Sigmoid colon (tissue), 7 donors: Measurements from ENCODE around the gene TSPEAR. TPM values are rescaled to one million over a fixed set of nuclear protein-coding genes. Genes with fewer than 3 reads are reported as not detected.

Experiments
- DNase-seq: peaks from one replicate; pipeline ENCODE4 v3.0.0-alpha.2; 2019
- H3K27ac ChIP-seq, 4 donors: fragments of 200-600 bp; sonication (generic); one replicate each; pipeline ENCODE4 v1.5.1; 2016 to 2019; ENCODE audit warnings: mild to moderate bottlenecking in 1 of 4
- H3K27me3 ChIP-seq, 3 donors: fragments of 200-600 bp; sonication (generic); one replicate each; pipeline ENCODE4 v1.5.1; 2019; ENCODE audit warnings: mild to moderate bottlenecking in 1 of 3
- H3K36me3 ChIP-seq, 4 donors: fragments of 200-600 bp; sonication (generic); one replicate each; pipeline ENCODE4 v1.5.1; 2016 to 2019
- H3K4me1 ChIP-seq, 4 donors: fragments of 200-600 bp; sonication (generic); one replicate each; pipeline ENCODE4 v1.5.1; 2017 to 2019
- H3K4me3 ChIP-seq, 4 donors: fragments of 200-600 bp; sonication (generic); one replicate each; pipeline ENCODE4 v1.5.1; 2017 to 2019; ENCODE audit warnings: mild to moderate bottlenecking in 2 of 4, moderate library complexity in 1 of 4
- H3K9me3 ChIP-seq, 4 donors: fragments of 200-600 bp in 3 of 4; sonication (generic) in 3 of 4; one replicate each; pipeline versions ENCODE4 v1.5.1 to v1.6.1; 2013 to 2019
- CTCF ChIP-seq, 4 experiments: fragments of 450-650 bp in 3 of 4; fragments of 200-600 bp in 1 of 4; IDR thresholded peaks; one replicate each; pipeline ENCODE4 v1.5.1; 2016 to 2019; ENCODE audit warnings: antibody characterized with exemption in 4 of 4, mild to moderate bottlenecking in 3 of 4, moderate library complexity in 2 of 4
- EP300 ChIP-seq, 4 donors: sonication (generic); formaldehyde crosslinking; IDR thresholded peaks; one replicate each; pipeline ENCODE4 v1.6.1; 2017; ENCODE audit warnings: antibody characterized with exemption in 4 of 4
- POLR2A ChIP-seq, 2 donors: fragments of 450-650 bp; IDR thresholded peaks; one replicate each; pipeline ENCODE4 v1.6.1; 2016; ENCODE audit warnings: antibody characterized with exemption in 2 of 2, mild to moderate bottlenecking in 2 of 2, moderate library complexity in 2 of 2
- POLR2AphosphoS5 ChIP-seq, 4 donors: sonication (generic); formaldehyde crosslinking; IDR thresholded peaks; one replicate each; pipeline ENCODE4 v1.6.1; 2017; ENCODE audit warnings: antibody characterized with exemption in 4 of 4
- WGBS, 2 donors: extraction: QIAGEN DNeasy Blood & Tissue Kit; methylation state at CpG; one replicate each; pipeline ENCODE4 v1.1.7; 2013; 5-methylcytosine and 5-hydroxymethylcytosine counted together
- intact Hi-C: fragments of 100-400 bp; cut with DNase I; formaldehyde crosslinking; loops from one replicate; pipeline ENCODE4 v1.15.1; 2023
- polyA plus RNA-seq, 3 donors: library from polyadenylated mRNA; stranded (reverse); fragments of 200-250 nt; gene quantifications; one replicate each; pipeline ENCODE4 v1.2.3, GENCODE V29; 2013
- total RNA-seq, 4 donors: library from RNA; depleted of rRNA; stranded (reverse); fragments of >200 nt; gene quantifications; one replicate each; pipeline ENCODE4 v1.1.0, GENCODE V29; 2016
- donor health status: healthy with polysubstance abuse.
- donor health status: Bipolar disorder and iron deficiency.
- donor health status: healthy.

Gene TSPEAR
- total and polyA plus RNA-seq, 7 donors = under 0.01 to 0.20 TPM; not detected in 5

- Histone ChIP-seq H3K4me3 (no peak within 1 kb of the TSS), H3K27ac (no peak within 1 kb of the TSS), H3K9me3 (peaks cover 0 to 4% (median 3%) of the 10 kb centered on the region in 4 donors), H3K27me3 (peaks cover 0 to 22% (median 5%) of the 10 kb centered on the region in 3 donors), H3K36me3 (no peaks in the 10 kb centered on the region), H3K4me1 (no peaks in the 10 kb centered on the region)
- no peak for TF ChIP-seq POLR2A (IDR thresholded peaks at IDR 0.05)
- no peak for TF ChIP-seq CTCF (IDR thresholded peaks at IDR 0.05)
- no peak for TF ChIP-seq EP300 (IDR thresholded peaks at IDR 0.05)
- no peak for TF ChIP-seq POLR2AphosphoS5 (IDR thresholded peaks at IDR 0.05)
- no peak for DNase-seq
- intact Hi-C loops = no loop called here
- WGBS, 2 donors = 72 to 77% methylated on average over 26 of the region's 26 CpGs
Observed at GRCh38 chr21:44657635-44658540, 53.5 kb downstream of the TSPEAR start, which contains the start of gene KRTAP12-3. Gene KRTAP12-3 (plus strand): TSS chr21:44657932. CDS start chr21:44657980, 48 bp downstream.

- no peak for DNase-seq
- no peaks in the 10 kb centered on the region for H3K4me1 ChIP-seq
- H3K27me3 ChIP-seq = peaks cover 0 to 22% (median 5%) of the 10 kb centered on the region in 3 donors
- H3K4me3 ChIP-seq = no peak overlapping the region
- TF ChIP-seq POLR2A (IDR thresholded peaks at IDR 0.05) = no peak
- no peak for TF ChIP-seq POLR2AphosphoS5 (IDR thresholded peaks at IDR 0.05)
- no peak for TF ChIP-seq CTCF (IDR thresholded peaks at IDR 0.05)
- no peak for TF ChIP-seq EP300 (IDR thresholded peaks at IDR 0.05)
- intact Hi-C loops = no loop called here
- no peak overlapping the region for H3K27ac ChIP-seq
- peaks cover 0 to 4% (median 3%) of the 10 kb centered on the region in 4 donors for H3K9me3 ChIP-seq
- no peaks in the 10 kb centered on the region for H3K36me3 ChIP-seq
- WGBS, 2 donors = 27 to 67% methylated on average over 1 of the region's 1 CpG
Observed at GRCh38 chr21:44656868-44657267, 54.5 kb downstream of the TSPEAR start.

GRCh38 chr21:44654576-44655175 lies 56.7 kb downstream of the TSPEAR start, which contains the start of gene KRTAP12-4:
Gene KRTAP12-4 (minus strand): TSS chr21:44654659. CDS start chr21:44654614, 45 bp downstream.
- Histone ChIP-seq H3K4me3 (no peak within 1 kb of the TSS), H3K4me1 (no peaks in the 10 kb centered on the region), H3K9me3 (peaks cover 0 to 4% (median 3%) of the 10 kb centered on the region in 4 donors), H3K27ac (no peak within 1 kb of the TSS), H3K27me3 (peaks cover 0 to 22% (median 5%) of the 10 kb centered on the region in 3 donors), H3K36me3 (no peaks in the 10 kb centered on the region)
- intact Hi-C loops = no loop called here
- 64 to 72% methylated on average over 9 of the region's 9 CpGs for WGBS, 2 donors
- no peak for DNase-seq
- TF ChIP-seq CTCF (IDR thresholded peaks at IDR 0.05) (no peak), EP300 (IDR thresholded peaks at IDR 0.05) (no peak), POLR2AphosphoS5 (IDR thresholded peaks at IDR 0.05) (no peak), POLR2A (IDR thresholded peaks at IDR 0.05) (no peak)

DNA sequence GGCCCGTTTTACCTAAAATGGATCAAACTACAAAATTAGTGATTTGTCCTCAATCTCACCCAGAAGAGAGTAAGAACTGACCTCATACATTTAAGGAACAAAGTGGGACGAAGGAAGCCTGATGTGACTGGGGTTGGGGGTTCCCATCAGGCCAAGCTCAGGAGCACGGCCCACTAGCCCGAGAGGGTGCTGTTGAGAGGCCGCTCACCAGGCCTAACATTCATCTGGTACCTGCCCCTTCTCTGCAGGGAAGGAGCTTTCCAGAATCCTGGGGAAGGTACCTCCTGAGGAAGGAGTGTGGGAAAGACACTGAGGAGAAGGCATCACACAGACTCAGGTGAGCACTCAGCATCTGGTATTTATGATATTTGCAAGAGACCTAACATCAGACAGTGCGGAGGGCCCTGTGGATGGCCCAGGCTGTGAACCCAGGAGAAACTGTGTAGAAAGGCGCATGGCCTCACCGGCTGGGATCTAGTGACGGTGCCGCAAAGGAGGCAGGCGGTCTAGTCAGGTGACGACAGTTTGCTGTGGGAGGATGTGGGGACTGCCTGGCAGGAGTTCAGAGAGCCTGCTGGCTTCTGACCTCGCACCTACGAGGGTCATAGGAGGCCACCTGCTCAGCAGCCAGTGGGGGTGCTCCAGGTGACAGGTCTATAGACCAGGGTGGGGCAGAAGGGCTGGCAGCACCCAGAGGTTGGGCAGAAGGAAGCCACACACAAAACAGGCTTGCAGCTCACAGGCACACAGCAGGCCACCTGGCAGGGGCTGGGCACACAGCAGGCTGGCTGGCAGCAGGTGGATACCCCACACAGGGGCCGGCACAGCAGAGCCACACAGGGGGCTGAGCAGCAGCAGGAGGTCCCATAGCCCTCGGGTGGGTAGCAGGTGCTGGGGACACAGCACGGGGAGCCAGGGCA lies 57.5 kb downstream of the TSPEAR start:
- intact Hi-C loops = no loop called here
- Histone ChIP-seq H3K4me3 (no peak overlapping the region), H3K36me3 (no peaks in the 10 kb centered on the region), H3K9me3 (peaks cover 0 to 4% (median 3%) of the 10 kb centered on the region in 4 donors), H3K27ac (no peak overlapping the region), H3K27me3 (peaks cover 0 to 18% (median 5%) of the 10 kb centered on the region in 3 donors), H3K4me1 (no peaks in the 10 kb centered on the region)
- no peak for DNase-seq
- no peak for TF ChIP-seq POLR2AphosphoS5 (IDR thresholded peaks at IDR 0.05)
- no peak for TF ChIP-seq EP300 (IDR thresholded peaks at IDR 0.05)
- no peak for TF ChIP-seq CTCF (IDR thresholded peaks at IDR 0.05)
- no peak for TF ChIP-seq POLR2A (IDR thresholded peaks at IDR 0.05)
- WGBS, 2 donors = 70 to 77% methylated on average over 17 of the region's 17 CpGs
